GM18508 (cell line): ENCODE measurements around the gene MRTFB.

ENCODE experiments used
- ATAC-seq: cut with Tn5 transposase; IDR thresholded peaks from one replicate; pipeline ENCODE4 v1.9.1; 2021; ENCODE audit warnings: moderate number of reproducible peaks; ENCODE audit not compliant: insufficient read depth, unreplicated experiment

Gene MRTFB

GRCh38 chr16:14280541-14280940 is 209.4 kb downstream of the MRTFB start:
- ATAC-seq, result no peak

- no peak for ATAC-seq
These were observed 212.7 kb downstream of the MRTFB start for GRCh38 chr16:14283786-14284185.

GRCh38 chr16:14284371-14284770 is 213.3 kb downstream of the MRTFB start:
- no peak for ATAC-seq

- peak; percentile 22 for ATAC-seq
These were observed 213.9 kb downstream of the MRTFB start for GRCh38 chr16:14284930-14285512.

- peak; percentile 50 for ATAC-seq
These were observed 214.6 kb downstream of the MRTFB start for GRCh38 chr16:14285513-14286367.

- ATAC-seq, result no peak
These were observed 215.5 kb downstream of the MRTFB start for GRCh38 chr16:14286368-14287230.

GRCh38 chr16:14289692-14290340 is 218.7 kb downstream of the MRTFB start:
- ATAC-seq, result no peak

- ATAC-seq, result no peak
These were observed 220.2 kb downstream of the MRTFB start for GRCh38 chr16:14291286-14291685.

- ATAC-seq, result no peak
These were observed 221.1 kb downstream of the MRTFB start for GRCh38 chr16:14292051-14292825.

GRCh38 chr16:14296663-14297062 is 225.5 kb downstream of the MRTFB start:
- no peak for ATAC-seq

- no peak for ATAC-seq
These were observed 227.4 kb downstream of the MRTFB start for GRCh38 chr16:14298374-14299122.

- ATAC-seq, result no peak
These were observed 229.6 kb downstream of the MRTFB start for GRCh38 chr16:14300705-14301168.

GRCh38 chr16:14301169-14302030 is 230.3 kb downstream of the MRTFB start:
- ATAC-seq, result no peak

- no peak for ATAC-seq
These were observed 230.9 kb downstream of the MRTFB start for GRCh38 chr16:14302031-14302398.

- ATAC-seq, result no peak
These were observed 231.5 kb downstream of the MRTFB start for GRCh38 chr16:14302399-14303181.

GRCh38 chr16:14303182-14303618 is 232.1 kb downstream of the MRTFB start:
- no peak for ATAC-seq
